Measurements from ENCODE around the gene RBMS3.

DNA sequence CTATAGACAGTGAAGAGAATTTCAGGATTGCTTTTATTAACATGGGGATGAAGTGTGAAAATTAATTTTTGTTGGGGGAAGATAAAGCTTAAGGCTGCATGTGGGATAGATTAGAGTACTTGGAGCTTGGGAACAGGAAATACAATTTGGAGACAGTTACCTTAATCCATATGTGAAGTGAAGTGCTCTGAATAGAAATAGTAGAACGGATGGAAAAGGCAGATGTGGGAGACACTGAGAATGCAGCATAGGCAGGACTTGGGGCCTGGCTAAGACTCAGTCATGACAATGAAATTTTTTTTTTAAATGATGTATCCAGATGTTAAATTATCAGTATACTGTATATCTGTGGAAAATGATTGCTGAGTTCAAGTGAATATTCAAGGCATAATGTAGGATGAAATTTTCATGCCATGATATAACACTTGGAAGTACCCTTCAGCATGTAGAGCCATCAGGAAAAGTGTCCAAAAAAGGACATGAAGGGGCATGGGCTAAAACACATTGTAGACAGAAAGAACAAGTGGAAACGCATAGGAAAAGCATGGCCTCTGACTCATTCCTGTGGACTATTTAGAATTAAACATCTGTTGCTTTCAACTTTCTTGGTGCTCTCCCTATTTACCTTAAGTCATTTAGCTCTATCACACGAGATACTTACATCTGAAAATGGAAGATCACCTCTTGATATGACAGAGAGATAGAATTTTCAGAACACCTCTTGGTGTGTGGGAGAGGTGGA is 134.8 kb downstream of the RBMS3 start:
- TF ChIP-seq POLR2AphosphoS5 (IDR thresholded peaks at IDR 0.05) (no peak), POLR2A (IDR thresholded peaks at IDR 0.05) (no peak)

Data from upper lobe of left lung (tissue), 4 donors.